H1 (cell line): ENCODE results near the gene LYRM4. TPM values are rescaled to one million over a fixed set of nuclear protein-coding genes. Genes with fewer than 3 reads are reported as not detected.
A peak's percentile ranks its signal among the peaks of the same experiment; 100 is the strongest.

Experiments used
- CTCF ChIA-PET: fragments of 300-600 bp; sonication (Branson Sonifier 250); formaldehyde crosslinking; loops from one replicate; lab custom pipeline; 2021; ENCODE audit not compliant: partially characterized antibody; lab: Charles Lee
- POLR2A ChIA-PET: fragments of 300-600 bp; sonication (Branson Sonifier 250); formaldehyde crosslinking; loops from one replicate; lab custom pipeline; 2021; ENCODE audit warnings: inconsistent platforms; ENCODE audit not compliant: partially characterized antibody; lab: Charles Lee
- DNase-seq, 2 experiments: peaks; one replicate each; pipeline versions ENCODE4 v3.0.0 to v3.0.0-alpha.2; 2010 to 2022; ENCODE audit warnings: low spot score in 2 of 2, low read depth in 1 of 2, mixed read lengths in 1 of 2
- FAIRE-seq: peaks from 2 replicates; lab custom pipeline; 2011; peaks lifted over from hg19 to GRCh38; lab: Jason Lieb, UNC
- H2AFZ ChIP-seq: 2 replicates; pipeline ENCODE4 v1.8.1; 2012; ENCODE audit warnings: low read length, inconsistent platforms
- H2AK5ac ChIP-seq: 2 replicates; pipeline ENCODE4 v1.6.1; 2013; ENCODE audit warnings: low read depth, low read length
- H2BK120ac ChIP-seq: replicated peaks from 2 replicates; pipeline ENCODE3; 2013; ENCODE audit warnings: low read depth, low read length, inconsistent platforms
- H2BK12ac ChIP-seq: 2 replicates; pipeline ENCODE4 v1.6.1; 2013; ENCODE audit warnings: low read depth, low read length
- H2BK15ac ChIP-seq: 2 replicates; pipeline ENCODE4 v1.6.1; 2013; ENCODE audit warnings: low read length
- H2BK20ac ChIP-seq: 2 replicates; pipeline ENCODE4 v1.6.1; 2013; ENCODE audit warnings: low read length
- H2BK5ac ChIP-seq: 2 replicates; pipeline ENCODE4 v1.6.1; 2013; ENCODE audit warnings: low read depth, low read length
- H3K14ac ChIP-seq: 2 replicates; pipeline ENCODE4 v1.6.1; 2013; ENCODE audit warnings: inconsistent platforms; ENCODE audit not compliant: insufficient read length
- H3K18ac ChIP-seq: 2 replicates; pipeline ENCODE4 v1.6.1; 2013; ENCODE audit warnings: low read length; ENCODE audit errors: extremely low read depth
- H3K23ac ChIP-seq: 2 replicates; pipeline ENCODE4 v1.6.1; 2013; ENCODE audit warnings: inconsistent platforms; ENCODE audit not compliant: insufficient read length
- H3K23me2 ChIP-seq: 2 replicates; pipeline ENCODE4 v1.6.1; 2013; ENCODE audit warnings: low read depth, low read length
- H3K27ac ChIP-seq: 2 replicates; pipeline ENCODE4 v1.6.1; 2011; ENCODE audit warnings: low read depth, low read length, inconsistent platforms
- H3K27me3 ChIP-seq, 4 experiments: replicated peaks in 1 of 4; 1 replicate in 1 of 4; 2 replicates in 3 of 4; pipeline versions ENCODE4 v1.6.1 to v1.8.1; 2011 to 2013; ENCODE audit warnings: low read length in 3 of 4, mild to moderate bottlenecking in 3 of 4, inconsistent platforms in 2 of 4, mixed read lengths in 2 of 4, moderate library complexity in 1 of 4; ENCODE audit not compliant: control insufficient read depth in 3 of 4, insufficient read depth in 3 of 4; ENCODE audit errors: extremely low read depth in 1 of 4
- H3K36me3 ChIP-seq, 4 experiments: 2 replicates each; pipeline versions ENCODE4 v1.6.1 to v1.8.1; 2011 to 2013; ENCODE audit warnings: mild to moderate bottlenecking in 4 of 4, low read length in 3 of 4, moderate library complexity in 2 of 4, control low read depth in 1 of 4, inconsistent platforms in 1 of 4; ENCODE audit not compliant: insufficient read depth in 4 of 4, control insufficient read depth in 2 of 4
- H3K4ac ChIP-seq: replicated peaks from 2 replicates; pipeline ENCODE3; 2013; ENCODE audit warnings: low read length, low read depth, mixed read lengths, inconsistent platforms; ENCODE audit not compliant: insufficient read length
- H3K4me1 ChIP-seq, 4 experiments: replicated peaks in 1 of 4; 1 replicate in 1 of 4; 2 replicates in 3 of 4; pipeline versions ENCODE4 v1.6.1 to v1.8.1; 2011 to 2013; ENCODE audit warnings: low read length in 3 of 4, inconsistent platforms in 2 of 4, mixed read lengths in 1 of 4; ENCODE audit not compliant: insufficient read depth in 4 of 4, control insufficient read depth in 3 of 4
- H3K4me2 ChIP-seq, 2 experiments: 2 replicates each; pipeline versions ENCODE4 v1.6.1 to v1.8.1; 2011 to 2013; ENCODE audit warnings: low read depth in 2 of 2, low read length in 2 of 2, control low read depth in 1 of 2, inconsistent platforms in 1 of 2, mild to moderate bottlenecking in 1 of 2; ENCODE audit not compliant: insufficient read depth in 1 of 2
- H3K4me3 ChIP-seq, 4 experiments: fragments of 200-600, 300-600 bp in 1 of 4; sonication (generic), shearing (Covaris generic), sonication (Bioruptor Twin) in 1 of 4; 2 replicates each; pipeline versions ENCODE4 v1.5.1 to v1.8.1; 2011 to 2016; ENCODE audit warnings: low read length in 4 of 4, low read depth in 3 of 4, control low read depth in 2 of 4, inconsistent platforms in 2 of 4, mild to moderate bottlenecking in 2 of 4, mixed read lengths in 1 of 4, moderate library complexity in 1 of 4; ENCODE audit not compliant: insufficient read depth in 2 of 4; ENCODE audit errors: extremely low read depth in 1 of 4
- H3K56ac ChIP-seq: replicated peaks from 2 replicates; pipeline ENCODE3; 2013; ENCODE audit warnings: low read depth, mild to moderate bottlenecking, mixed read lengths, low read length, inconsistent platforms; ENCODE audit not compliant: insufficient read length
- H3K79me1 ChIP-seq: 2 replicates; pipeline ENCODE4 v1.6.1; 2013; ENCODE audit warnings: low read depth, low read length, control low read depth
- H3K79me2 ChIP-seq, 2 experiments: 2 replicates each; pipeline versions ENCODE4 v1.6.1 to v1.8.1; 2012 to 2013; ENCODE audit warnings: low read length in 2 of 2, mild to moderate bottlenecking in 2 of 2, inconsistent platforms in 1 of 2; ENCODE audit not compliant: insufficient read depth in 2 of 2, control insufficient read depth in 1 of 2
- H3K9ac ChIP-seq, 4 experiments: replicated peaks in 1 of 4; 1 replicate in 1 of 4; 2 replicates in 3 of 4; pipeline versions ENCODE4 v1.6.1 to v1.8.1; 2011 to 2013; ENCODE audit warnings: low read depth in 3 of 4, low read length in 3 of 4, control low read depth in 2 of 4, mild to moderate bottlenecking in 2 of 4, moderate library complexity in 2 of 4, inconsistent platforms in 1 of 4; ENCODE audit errors: extremely low read depth in 1 of 4
- H3K9me3 ChIP-seq, 2 experiments: 2 replicates each; pipeline versions ENCODE4 v1.6.1 to v1.8.1; 2012 to 2013; ENCODE audit warnings: mild to moderate bottlenecking in 2 of 2, moderate library complexity in 2 of 2, control low read depth in 1 of 2, inconsistent platforms in 1 of 2, low read depth in 1 of 2, low read length in 1 of 2, mixed read lengths in 1 of 2; ENCODE audit not compliant: insufficient read depth in 2 of 2
- H4K20me1 ChIP-seq, 2 experiments: replicated peaks in 1 of 2; 2 replicates each; pipeline versions ENCODE3 to v1.8.1; 2011 to 2013; ENCODE audit warnings: inconsistent platforms in 2 of 2, low read length in 2 of 2, mild to moderate bottlenecking in 1 of 2; ENCODE audit not compliant: insufficient read depth in 2 of 2, control insufficient read depth in 1 of 2
- H4K5ac ChIP-seq: 2 replicates; pipeline ENCODE4 v1.6.1; 2013; ENCODE audit warnings: low read length, low read depth, mixed read lengths, inconsistent platforms; ENCODE audit not compliant: insufficient read length
- H4K8ac ChIP-seq: 2 replicates; pipeline ENCODE4 v1.8.0; 2013; ENCODE audit warnings: mild to moderate bottlenecking, moderate library complexity, low read length, inconsistent platforms; ENCODE audit not compliant: insufficient read depth; ENCODE audit errors: extremely low read depth
- H4K91ac ChIP-seq: replicated peaks from 2 replicates; pipeline ENCODE3; 2013; ENCODE audit warnings: low read length, mixed read lengths, inconsistent platforms; ENCODE audit not compliant: insufficient read length
- ATF2 ChIP-seq: IDR thresholded peaks from 2 replicates; pipeline ENCODE4 v1.6.1; 2012; ENCODE audit warnings: low read length, inconsistent platforms
- CTBP2 ChIP-seq: IDR thresholded peaks from 2 replicates; pipeline ENCODE4 v1.7.0; 2011; ENCODE audit warnings: borderline replicate concordance, mild to moderate bottlenecking, moderate library complexity, mixed read lengths, low read length; ENCODE audit not compliant: insufficient read depth, insufficient read length
- CTCF ChIP-seq, 3 experiments: IDR thresholded peaks; 1 replicate in 2 of 3; 2 replicates in 1 of 3; pipeline versions ENCODE4 v1.5.1 to v1.6.1; 2011; ENCODE audit warnings: low read length in 3 of 3, mild to moderate bottlenecking in 3 of 3, inconsistent platforms in 2 of 3, low read depth in 1 of 3, moderate library complexity in 1 of 3; ENCODE audit not compliant: insufficient read depth in 1 of 3; ENCODE audit errors: control extremely low read depth in 1 of 3
- PHF8 ChIP-seq: fragments of 200-600 bp; sonication (generic); conservative IDR thresholded peaks from 2 replicates; pipeline ENCODE4 v1.7.1; 2012; ENCODE audit warnings: low read depth, mild to moderate bottlenecking, inconsistent platforms, low read length, moderate library complexity
- RAD21 ChIP-seq, 2 experiments: IDR thresholded peaks in 1 of 2; conservative IDR thresholded peaks in 1 of 2; 2 replicates each; pipeline ENCODE4 v1.6.1; 2011; ENCODE audit warnings: low read depth in 2 of 2, low read length in 2 of 2, improper control_type of control experiment in 1 of 2, inconsistent platforms in 1 of 2, mild to moderate bottlenecking in 1 of 2, moderate library complexity in 1 of 2
- TAF1 ChIP-seq: IDR thresholded peaks from 2 replicates; pipeline ENCODE4 v1.6.1; 2011; ENCODE audit warnings: mild to moderate bottlenecking, low read depth, low read length
- WGBS, 2 experiments: shearing (Covaris generic) in 1 of 2; methylation state at CpG; one replicate each; pipeline versions ENCODE4 v1.1.6 to v1.1.7; 2013 to 2015; ENCODE audit warnings: low lambda C conversion rate in 2 of 2, mixed read lengths in 2 of 2, inconsistent platforms in 1 of 2, low coverage in 1 of 2, missing lambda C conversion rate in 1 of 2; ENCODE audit not compliant: insufficient replicate concordance in 2 of 2, insufficient coverage in 1 of 2, insufficient read length in 1 of 2; ENCODE audit errors: extremely low coverage in 1 of 2, missing lambda C conversion rate in 1 of 2; 5-methylcytosine and 5-hydroxymethylcytosine counted together
- polyA plus RNA-seq, 7 experiments: library from polyadenylated mRNA; depleted of rRNA in 3 of 7; stranded (reverse) in 5 of 7; unstranded in 2 of 7; fragments of >200 nt in 5 of 7; fragments of 200-250 nt in 2 of 7; gene quantifications; 1 replicate in 5 of 7; 2 replicates in 1 of 7; 4 replicates in 1 of 7; pipeline versions ENCODE4 v1.2.1 to v1.2.3, GENCODE V29; 2011 to 2013; ENCODE audit warnings: missing spikeins in 2 of 7, mixed read lengths in 2 of 7
- total RNA-seq: library from RNA; stranded (reverse); fragmentation: NEBNext Ultra II Directional; extraction: Animal tissue kit (Norgen Biotek cat#: 25700); gene quantifications from 2 replicates; pipeline ENCODE4 v1.2.1, GENCODE V29; 2021

The LYRM4 gene
- total and polyA plus RNA-seq, 2 of the 8 experiments (the other 6 are each of a cell fraction or from before 2014, with no cell fraction given), result 56.6 to 62.8 TPM

- Histone ChIP-seq H3K36me3 (no peaks in the 10 kb centered on the region), H3K14ac (no peak overlapping the region), H2BK12ac (no peak overlapping the region), H4K91ac (no peak overlapping the region), H3K4me2 (no peak overlapping the region), H3K79me2 (no peaks in the 10 kb centered on the region), H3K4me1 (peaks cover 0 to 20% (median 11%) of the 10 kb centered on the region in 4 experiments; a peak in 4 of 7 replicates), H3K27me3 (no peaks in the 10 kb centered on the region), H3K27ac (no peak overlapping the region), H4K8ac (no peak overlapping the region), H3K9ac (no peak overlapping the region; a peak in 1 of 7 replicates), H3K9me3 (no peaks in the 10 kb centered on the region), H3K18ac (no peak overlapping the region), H3K23ac (no peak overlapping the region), H3K79me1 (no peaks in the 10 kb centered on the region)
- FAIRE-seq (peak; percentile 89), DNase-seq (peak in 1 of 2 experiments; percentile 76)
- 30% methylated on average over 9 of the region's 9 CpGs; no CpG with 5 or more reads in 1 of the 2 experiments for WGBS, 2 experiments
- POLR2A ChIA-PET, result no interaction called here
- CTCF ChIA-PET, result interaction anchor here (0.7 to 1.6 kb wide), 11 partner anchors 8 to 95 kb away, joined by 3 to 8 read pairs (median 4); no protein-coding TSS in a partner anchor
- peak; percentile 46 to 56 for TF ChIP-seq RAD21 (IDR thresholded peaks at IDR 0.05 in 1 of 2, conservative IDR thresholded peaks at IDR 0.05 in 1 of 2; ENCODE audit: low read depth in 2 of 2, low read length in 2 of 2)
- TF ChIP-seq CTCF (IDR thresholded peaks at IDR 0.05; ENCODE audit: control extremely low read depth in 1 of 3, insufficient read depth in 1 of 3, low read depth in 1 of 3, low read length in 3 of 3), result peak; percentile 45 to 76 (median 57)
- no peak for TF ChIP-seq ATF2
- no peak for TF ChIP-seq CTBP2
- TF ChIP-seq PHF8, result no peak
- no peak for TF ChIP-seq TAF1
- TF ChIP-seq, all 59 proteins: peak for 2
- Histone ChIP-seq H2BK5ac (no peak overlapping the region), H3K4ac (no peak overlapping the region), H2AFZ (no peak overlapping the region), H3K56ac (no peak overlapping the region), H4K20me1 (peaks cover 1 to 2% of the 10 kb centered on the region in 2 experiments), H4K5ac (no peak overlapping the region), H2BK20ac (no peak overlapping the region), H3K23me2 (no peaks in the 10 kb centered on the region), H2AK5ac (no peak overlapping the region), H2BK120ac (no peak overlapping the region), H3K4me3 (no peak overlapping the region), H2BK15ac (no peak overlapping the region)
These were observed 124.9 kb downstream of the LYRM4 start for GRCh38 chr6:5135788-5136376.
